SW480 (cell line): ENCODE results near the gene SPTBN4.
"Not testable (repeated sequence)": the region's sequence is repeated elsewhere in the genome, so short reads cannot be mapped to it uniquely, and the experiment has no call there.

Experiments
- DNase-seq: peaks from one replicate; pipeline ENCODE4 v3.0.0-alpha.2; 2016; ENCODE audit warnings: low spot score

Gene SPTBN4

GRCh38 chr19:40465025-40465556 is 1.7 kb upstream of the SPTBN4 start:
- DNase-seq = peak; percentile 92

DNA sequence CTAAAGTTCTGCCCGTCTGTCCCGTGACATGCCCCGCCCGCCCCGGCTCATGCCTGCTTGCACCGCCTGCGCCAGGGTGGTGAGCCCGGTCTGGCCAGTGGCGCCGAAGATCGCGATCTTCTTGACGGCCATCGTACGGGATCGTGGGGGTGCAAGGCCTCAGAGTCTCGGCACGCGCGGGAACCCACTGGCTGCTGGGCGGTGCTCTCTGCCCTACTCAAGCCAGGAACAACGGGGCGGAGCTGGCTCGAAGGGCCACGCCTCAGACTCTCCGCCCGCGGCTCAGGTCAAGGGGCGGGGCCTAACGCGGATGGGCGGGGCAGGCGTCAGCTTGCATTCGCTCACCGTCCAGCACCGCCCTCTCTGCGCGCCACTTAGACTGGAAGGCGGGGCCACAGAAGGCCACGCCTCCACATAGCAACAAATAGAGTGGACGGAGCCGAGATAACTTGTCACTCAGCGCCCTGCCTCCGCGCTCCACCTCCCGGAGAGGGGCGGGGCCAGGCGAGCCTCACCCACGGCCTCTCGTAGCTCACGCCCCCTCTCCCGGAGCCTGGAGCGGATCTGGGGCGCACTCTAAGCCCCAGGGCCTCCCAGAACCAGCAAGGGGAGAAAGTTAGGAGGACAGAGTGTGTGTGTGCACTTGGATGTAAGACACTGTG is 1.1 kb upstream of the SPTBN4 start, which contains the start of gene BLVRB:
TSS of gene BLVRB (minus strand) at position 189 of the 662 bp plus-strand sequence. CDS start at position 132, 57 bp downstream.
- DNase-seq = peak; percentile 99

DNA sequence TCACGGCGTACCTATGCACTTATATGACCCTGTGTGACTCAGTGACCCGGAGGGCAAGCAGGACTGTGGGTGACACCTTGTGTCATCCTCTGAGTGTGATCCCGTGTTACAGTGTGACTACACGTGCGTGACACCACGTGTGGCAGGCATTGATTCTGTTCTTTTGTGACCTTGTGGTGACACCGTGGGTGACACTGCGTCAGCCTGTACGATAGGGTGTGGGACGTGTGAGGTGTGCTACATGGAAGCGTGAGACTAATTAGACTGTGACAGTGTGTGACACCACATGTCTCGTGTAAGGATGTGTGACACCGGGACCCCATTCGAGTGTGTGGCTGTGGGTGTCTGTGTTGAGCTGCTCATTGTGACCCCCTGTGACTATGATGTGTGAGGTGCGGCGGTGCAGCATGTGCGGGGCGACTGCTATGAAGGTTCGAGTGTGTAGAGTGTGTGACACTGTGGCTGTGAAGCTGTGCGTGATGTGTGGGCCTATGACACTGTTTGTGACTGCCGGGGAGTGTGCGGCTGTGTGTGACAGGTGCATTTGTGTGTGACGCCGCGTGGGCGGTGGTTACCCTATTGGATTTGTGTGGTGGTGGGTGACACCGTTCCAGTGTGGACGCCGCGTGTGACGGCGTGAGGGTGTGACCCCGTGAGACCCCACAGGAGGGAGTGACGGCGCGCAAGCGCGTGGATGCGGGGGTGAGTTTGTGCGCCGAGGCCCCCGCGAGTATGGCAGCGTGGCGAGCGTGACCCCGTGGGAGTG is 399 bp upstream of the SPTBN4 start:
- DNase-seq = no peak

GRCh38 chr19:40469011-40469410 is 2.2 kb downstream of the SPTBN4 start:
- DNase-seq = no peak

DNA sequence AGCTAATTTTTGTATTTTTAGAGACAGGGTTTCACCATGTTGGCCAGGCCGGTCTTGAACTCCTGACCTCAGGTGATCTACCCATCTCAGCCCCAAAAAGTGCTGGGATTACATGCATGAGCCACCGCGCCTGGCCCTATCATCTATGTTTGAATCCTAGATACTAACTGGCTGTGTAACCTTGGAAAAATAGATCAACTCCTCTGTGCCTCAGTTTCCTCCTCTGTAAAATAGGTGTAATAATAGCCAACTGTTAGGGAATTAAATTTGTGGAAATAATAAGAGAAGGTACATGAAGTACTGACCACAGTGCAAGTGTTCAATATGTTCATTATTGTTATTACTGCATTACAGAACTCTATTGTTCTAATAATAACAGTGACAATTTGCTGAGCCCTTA is 4.3 kb downstream of the SPTBN4 start:
- no peak for DNase-seq

- DNase-seq = no peak
Observed at GRCh38 chr19:40472516-40472915, 5.7 kb downstream of the SPTBN4 start.

GRCh38 chr19:40474737-40475136 is 7.9 kb downstream of the SPTBN4 start:
- no peak for DNase-seq

DNA sequence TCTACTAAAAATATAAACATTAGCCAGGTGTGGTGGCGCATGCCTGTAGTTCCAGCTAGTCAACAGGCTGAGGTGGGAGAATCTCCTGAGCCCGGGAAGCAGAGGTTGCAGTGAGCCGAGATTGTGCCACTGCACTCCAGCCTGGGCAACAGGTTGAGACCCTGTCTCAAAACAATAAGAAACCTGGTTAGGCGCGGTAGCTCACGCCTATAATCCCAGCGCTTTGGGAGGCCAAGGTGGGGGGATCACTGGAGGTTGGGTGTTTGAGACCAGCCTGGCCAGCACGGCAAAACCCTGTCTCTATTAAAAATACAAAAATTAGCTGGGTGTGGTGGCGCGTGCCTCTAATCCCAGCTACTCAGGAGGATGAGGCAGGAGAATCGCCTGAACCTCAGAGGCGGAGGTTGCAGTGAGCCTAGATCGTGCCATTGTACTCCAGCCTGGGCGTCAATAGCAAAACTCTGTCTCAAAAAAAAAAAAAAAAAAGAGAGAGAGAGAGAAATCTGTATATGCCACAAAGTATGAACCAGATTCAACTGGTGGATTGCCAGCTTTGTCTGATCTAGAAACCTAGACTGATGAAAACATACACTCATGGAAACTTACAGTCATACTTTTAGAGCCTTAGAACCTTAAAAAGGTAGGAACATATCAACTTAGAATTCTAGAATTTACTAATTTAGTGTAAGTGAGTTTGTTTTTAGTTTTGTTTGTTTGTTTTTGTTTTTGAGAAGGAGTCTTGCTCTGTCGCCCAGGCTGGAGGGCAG is 9.3 kb downstream of the SPTBN4 start:
- DNase-seq = not testable (repeated sequence)

DNA sequence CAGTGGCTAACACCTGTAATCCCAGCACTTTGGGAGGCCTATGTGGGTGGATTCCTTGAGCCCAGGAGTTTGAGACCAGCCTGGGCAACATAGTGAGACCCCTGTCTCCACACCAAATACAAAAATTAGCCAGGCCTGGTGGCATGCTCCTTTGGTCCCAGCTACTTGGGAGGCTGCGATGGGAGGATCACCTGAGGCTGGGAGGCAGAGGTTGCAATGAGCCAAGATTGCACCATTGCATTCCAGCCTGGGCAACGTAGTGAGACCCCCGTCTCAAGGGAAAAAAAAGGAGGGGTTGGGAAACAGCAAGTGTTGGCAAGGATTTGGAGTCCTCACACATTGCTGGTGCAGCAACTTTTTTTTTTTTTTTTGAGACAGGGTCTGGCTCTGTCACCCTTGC is 19.2 kb downstream of the SPTBN4 start:
- no peak for DNase-seq

- DNase-seq = no peak
Observed at GRCh38 chr19:40489882-40490230, 23.1 kb downstream of the SPTBN4 start.

DNA sequence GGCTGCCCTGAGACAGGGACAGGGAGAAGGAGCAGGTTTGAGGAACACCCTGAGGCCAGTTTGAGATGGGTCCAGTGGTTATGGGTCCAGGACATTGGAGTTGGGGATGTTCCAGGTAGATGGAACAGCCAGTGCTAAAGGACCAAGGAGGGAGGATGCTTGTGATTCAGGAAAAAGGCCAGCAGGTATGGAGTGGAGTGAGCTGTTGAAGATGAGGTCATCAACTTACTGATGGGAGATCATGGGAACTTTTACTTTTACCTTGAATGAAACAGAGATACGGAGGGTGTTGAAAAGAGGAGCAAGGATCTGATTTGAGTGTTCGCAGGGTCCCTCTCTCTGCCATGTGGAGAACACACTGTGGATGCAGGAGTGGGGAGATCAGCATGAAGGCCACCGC is 25.5 kb downstream of the SPTBN4 start:
- no peak for DNase-seq

DNA sequence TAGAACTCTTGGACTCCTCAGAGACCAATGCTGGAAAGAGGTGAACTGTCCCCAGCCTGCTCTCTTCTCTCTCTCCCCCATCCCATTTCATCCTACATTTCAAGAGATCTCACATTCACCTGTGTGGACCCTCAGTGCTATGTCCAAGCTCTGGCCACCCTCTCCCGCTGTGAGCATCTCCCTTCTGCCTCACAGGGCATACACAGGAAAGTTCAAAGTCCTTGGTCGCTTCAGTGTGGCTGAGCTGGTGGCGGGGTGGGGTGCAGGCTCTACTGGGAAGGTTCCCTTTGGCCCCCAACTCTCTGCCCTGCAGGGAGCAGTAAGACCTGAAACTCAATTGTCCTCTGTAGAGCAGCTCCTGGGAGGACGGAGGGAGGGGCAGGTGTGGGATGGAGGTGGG is 27.0 kb downstream of the SPTBN4 start:
- no peak for DNase-seq

- no peak for DNase-seq
Observed at GRCh38 chr19:40494191-40494838, 27.5 kb downstream of the SPTBN4 start.

DNA sequence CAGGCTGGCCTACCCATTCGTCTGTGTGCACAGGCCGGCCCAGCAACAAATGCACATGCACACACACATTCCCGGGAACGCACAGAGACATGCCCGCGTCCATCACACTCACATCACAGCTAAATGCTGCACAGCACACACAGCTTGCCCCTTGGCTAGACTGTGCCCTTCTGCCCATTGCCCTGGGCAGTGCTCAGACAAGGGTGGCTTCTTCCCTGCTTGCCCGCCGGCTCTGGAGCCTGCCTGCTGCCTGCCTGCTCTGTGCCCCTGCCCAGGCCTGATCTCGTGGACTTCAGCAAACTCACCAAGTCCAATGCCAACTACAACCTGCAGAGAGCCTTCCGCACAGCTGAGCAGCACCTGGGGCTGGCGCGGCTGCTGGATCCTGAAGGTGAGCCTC is 30.4 kb downstream of the SPTBN4 start:
- no peak for DNase-seq

- no peak for DNase-seq
Observed at GRCh38 chr19:40499320-40499719, 32.5 kb downstream of the SPTBN4 start.

GRCh38 chr19:40500678-40501530 is 34.1 kb downstream of the SPTBN4 start:
- DNase-seq = not testable (repeated sequence)

DNA sequence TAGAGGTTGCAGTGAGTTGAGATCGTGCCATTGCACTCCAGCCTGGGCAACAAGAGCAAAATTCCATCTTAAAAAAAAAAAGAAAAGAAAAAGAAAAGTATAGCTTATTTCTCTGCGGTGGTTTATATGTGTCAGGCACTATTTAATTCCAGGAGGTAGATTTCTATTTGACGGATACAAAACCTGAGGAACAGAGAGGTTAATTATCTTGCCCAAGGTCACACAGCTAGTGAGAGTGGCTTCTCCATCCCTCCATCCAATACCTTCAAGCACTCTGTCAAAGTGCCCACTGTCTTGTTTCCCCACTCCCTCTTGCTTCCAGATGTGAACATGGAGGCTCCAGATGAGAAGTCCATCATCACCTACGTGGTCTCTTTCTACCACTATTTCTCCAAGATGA is 34.8 kb downstream of the SPTBN4 start:
- DNase-seq = no peak

- no peak for DNase-seq
Observed at GRCh38 chr19:40502081-40502480, 35.3 kb downstream of the SPTBN4 start.

- peak; percentile 46 for DNase-seq
Observed at GRCh38 chr19:40502647-40503319, 36.0 kb downstream of the SPTBN4 start.

DNA sequence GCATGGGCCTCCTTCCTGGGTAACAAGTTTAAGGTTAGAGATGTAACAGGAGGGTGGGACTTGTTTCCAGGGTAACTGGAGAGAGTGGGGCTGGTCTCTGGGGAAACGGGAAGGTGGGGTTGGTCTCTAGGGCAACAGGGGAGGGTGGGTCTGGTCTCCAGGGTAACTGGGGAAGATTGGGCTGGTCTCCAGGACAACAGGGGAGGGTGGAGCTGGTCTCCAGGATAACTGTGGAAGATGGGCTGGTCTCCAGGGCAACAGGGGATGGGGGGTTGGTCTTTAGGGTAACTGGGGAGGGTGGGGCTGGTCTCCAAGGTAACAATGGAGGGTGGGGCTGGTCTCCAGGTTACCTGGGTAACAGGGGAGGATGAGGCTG is 36.5 kb downstream of the SPTBN4 start:
- no peak for DNase-seq

GRCh38 chr19:40506099-40506498 is 39.3 kb downstream of the SPTBN4 start:
- no peak for DNase-seq
